K562 treated with DMSO at 1 percent for 4 hours (cell line): Measurements from ENCODE around the gene FBXO4. TPM values are rescaled to one million over a fixed set of nuclear protein-coding genes. Genes with fewer than 3 reads are reported as not detected.

Experiments used
- total RNA-seq: library from RNA; unstranded; fragments of 300-600 nt; gene quantifications from 2 replicates; pipeline ENCODE4 v1.2.3, GENCODE V29; 2022; ENCODE audit not compliant: insufficient read depth

FBXO4 gene, protein sequence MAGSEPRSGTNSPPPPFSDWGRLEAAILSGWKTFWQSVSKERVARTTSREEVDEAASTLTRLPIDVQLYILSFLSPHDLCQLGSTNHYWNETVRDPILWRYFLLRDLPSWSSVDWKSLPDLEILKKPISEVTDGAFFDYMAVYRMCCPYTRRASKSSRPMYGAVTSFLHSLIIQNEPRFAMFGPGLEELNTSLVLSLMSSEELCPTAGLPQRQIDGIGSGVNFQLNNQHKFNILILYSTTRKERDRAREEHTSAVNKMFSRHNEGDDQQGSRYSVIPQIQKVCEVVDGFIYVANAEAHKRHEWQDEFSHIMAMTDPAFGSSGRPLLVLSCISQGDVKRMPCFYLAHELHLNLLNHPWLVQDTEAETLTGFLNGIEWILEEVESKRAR
- total RNA-seq, result 11.1 and 13.9 TPM in 2 replicates

DNA sequence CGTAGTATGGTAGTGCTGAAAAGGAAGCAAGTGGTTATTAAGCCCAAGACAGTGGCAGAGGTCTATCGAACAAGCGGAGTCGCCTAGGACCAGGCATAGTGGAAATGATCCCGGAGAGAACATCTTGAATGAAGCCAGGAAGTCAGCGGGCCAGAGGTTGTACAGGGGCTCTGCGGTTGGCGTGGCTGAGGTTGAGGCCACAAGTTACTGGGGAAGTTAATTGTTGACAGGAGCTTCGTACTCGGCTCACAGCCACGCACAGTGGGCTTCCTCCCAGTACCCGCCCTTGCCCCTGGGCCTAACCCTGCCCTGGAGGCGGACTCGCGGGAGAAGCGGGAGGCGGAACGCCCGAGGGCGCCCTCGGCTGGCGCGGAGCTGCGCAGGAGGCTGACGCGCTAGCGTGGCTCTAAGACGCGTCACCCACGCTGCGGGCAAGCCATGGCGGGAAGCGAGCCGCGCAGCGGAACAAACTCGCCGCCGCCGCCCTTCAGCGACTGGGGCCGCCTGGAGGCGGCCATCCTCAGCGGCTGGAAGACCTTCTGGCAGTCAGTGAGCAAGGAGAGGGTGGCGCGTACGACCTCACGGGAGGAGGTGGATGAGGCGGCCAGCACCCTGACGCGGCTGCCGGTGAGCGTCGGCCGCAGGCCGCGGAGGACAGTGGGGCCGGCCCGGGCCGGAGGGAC is at the start of gene FBXO4:
FBXO4 (plus strand) TSS at position 410 of the 683 bp plus-strand sequence; CDS start at position 439, 29 bp downstream.

DNA sequence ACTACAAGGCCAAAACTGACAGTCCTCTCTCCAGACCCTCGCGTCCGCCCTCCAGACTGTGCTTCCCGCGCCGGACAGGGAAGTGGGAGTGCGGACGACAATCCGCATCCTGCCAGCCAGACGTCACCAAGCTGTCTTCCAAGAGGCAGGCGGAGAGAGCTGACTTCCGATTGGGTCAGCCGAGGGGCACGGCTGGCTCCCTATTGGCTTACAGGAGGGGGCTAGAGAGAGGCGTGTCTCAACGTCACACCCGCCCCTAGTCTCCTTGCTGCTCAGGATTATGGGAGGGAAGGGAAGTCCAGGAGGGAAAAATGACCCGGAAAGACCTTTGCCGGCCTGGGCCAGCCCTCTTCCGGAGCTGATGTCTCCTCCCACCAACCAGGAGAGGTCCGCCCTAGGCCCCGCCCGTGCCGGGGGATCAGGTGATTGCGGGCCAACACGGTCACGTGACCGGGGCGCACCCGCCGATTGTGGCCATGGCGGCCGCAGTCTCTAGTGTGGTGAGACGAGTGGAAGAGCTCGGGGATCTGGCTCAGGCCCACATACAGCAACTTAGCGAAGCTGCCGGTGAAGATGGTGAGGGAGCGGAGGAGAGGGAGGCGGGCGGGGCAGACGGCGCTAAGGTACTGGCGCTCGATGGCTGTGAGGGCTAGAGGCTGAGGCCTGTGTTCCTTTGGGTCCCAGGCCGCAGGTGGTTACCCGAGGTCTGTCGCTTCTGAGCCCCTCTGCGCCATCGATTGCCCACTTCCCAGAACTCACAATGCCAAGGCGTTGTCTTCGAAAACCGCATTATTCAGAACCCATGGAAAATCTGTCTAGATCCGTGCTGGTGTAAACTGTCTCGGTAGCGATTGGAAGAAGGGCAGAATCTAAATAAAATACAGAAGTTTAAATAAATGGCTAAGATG is 20.9 kb upstream of the FBXO4 start, which contains the start of gene RIMOC1:
RIMOC1 (plus strand) TSS at position 453 of the 908 bp plus-strand sequence; CDS start at position 477, 24 bp downstream.

Other genes starting within 250 kb of the FBXO4 start
- gene OXCT1, start 54.9 kb upstream of the FBXO4 start, total RNA-seq, result 13.5 and 18.4 TPM in 2 replicates
- gene RIMOC1, start 20.9 kb upstream of the FBXO4 start, total RNA-seq, result 8.9 and 10.0 TPM in 2 replicates